ENCODE data around the gene TM2D3.

Gene TM2D3

DNA sequence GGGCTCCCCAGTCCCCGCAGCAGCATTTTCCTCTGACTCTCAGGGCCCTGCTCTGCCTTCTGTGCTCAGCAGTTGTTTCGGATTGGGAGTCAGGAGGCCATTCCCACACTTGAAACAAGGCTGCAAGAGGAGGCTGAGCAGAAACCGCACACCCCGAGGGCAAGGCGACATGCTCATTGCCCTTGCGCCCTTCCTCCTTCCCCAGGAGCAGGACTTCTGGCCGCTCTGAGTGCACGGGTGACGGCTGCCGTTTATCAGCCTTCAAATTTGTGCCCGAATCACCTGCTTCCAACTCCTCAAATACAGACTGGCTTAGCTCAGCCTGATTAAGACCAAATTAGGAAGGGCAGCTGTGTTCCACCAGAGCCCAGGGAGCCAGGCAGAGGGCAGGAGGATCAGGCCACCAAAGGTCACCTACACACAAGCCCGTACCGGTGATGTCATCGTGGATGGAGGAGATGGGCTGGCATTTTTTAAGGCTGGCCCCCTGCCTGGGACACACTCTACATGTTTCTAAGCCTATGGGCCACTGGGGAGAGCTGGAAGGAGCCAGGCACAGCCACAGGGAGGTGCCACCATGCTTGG lies 38.1 kb downstream of the TM2D3 start:
- H3K4me3 ChIP-seq (ENCODE audit: low read depth, low read length), result no peak overlapping the region
- TF ChIP-seq, protein P1, sequence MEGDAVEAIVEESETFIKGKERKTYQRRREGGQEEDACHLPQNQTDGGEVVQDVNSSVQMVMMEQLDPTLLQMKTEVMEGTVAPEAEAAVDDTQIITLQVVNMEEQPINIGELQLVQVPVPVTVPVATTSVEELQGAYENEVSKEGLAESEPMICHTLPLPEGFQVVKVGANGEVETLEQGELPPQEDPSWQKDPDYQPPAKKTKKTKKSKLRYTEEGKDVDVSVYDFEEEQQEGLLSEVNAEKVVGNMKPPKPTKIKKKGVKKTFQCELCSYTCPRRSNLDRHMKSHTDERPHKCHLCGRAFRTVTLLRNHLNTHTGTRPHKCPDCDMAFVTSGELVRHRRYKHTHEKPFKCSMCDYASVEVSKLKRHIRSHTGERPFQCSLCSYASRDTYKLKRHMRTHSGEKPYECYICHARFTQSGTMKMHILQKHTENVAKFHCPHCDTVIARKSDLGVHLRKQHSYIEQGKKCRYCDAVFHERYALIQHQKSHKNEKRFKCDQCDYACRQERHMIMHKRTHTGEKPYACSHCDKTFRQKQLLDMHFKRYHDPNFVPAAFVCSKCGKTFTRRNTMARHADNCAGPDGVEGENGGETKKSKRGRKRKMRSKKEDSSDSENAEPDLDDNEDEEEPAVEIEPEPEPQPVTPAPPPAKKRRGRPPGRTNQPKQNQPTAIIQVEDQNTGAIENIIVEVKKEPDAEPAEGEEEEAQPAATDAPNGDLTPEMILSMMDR (IDR thresholded peaks at IDR 0.05; ENCODE audit: borderline replicate concordance, insufficient read depth, low read depth, low read length), result no peak

DNA sequence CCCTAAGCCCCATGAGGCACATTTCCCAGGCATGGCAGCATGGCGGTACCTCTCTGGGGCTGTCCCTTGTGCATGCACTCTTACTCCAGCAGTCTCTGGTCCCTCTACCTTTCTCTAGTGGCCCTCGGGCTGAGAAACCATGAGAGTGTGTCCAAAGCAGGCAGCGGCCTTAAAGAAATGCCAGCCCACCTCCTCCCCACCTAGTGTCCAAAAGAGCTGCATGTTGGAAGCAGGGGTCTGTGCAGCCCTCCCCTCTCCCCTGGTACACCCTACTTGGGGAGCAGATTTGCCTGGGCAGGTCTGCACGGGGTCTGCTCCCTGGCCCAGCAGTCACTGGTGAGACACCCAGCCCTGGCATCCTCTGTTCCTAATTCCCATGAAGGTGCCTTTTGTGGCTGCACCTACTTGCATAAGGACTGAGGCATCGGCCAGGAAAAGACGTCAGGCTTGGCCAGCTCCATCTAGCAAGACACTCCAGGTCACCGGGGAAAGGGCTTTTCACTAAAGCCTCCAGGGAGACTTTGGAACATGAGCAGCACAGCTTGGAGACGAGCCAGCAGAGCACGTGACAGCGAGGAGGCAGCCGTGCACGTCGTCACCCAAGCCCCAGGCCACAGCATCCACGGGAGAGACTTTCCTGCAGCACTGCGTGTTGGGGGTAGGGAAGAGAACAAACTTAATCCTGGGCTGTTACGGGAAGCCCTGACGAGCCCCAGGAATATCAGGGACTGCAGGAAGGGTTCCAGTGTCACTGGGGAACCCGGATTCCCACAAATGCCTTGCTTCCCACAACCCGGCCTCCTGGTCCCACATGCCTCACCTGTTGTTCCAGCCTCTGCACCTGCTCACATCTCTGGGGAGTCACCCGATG lies 38.8 kb downstream of the TM2D3 start:
- TF ChIP-seq, protein P1 (IDR thresholded peaks at IDR 0.05; ENCODE audit: borderline replicate concordance, insufficient read depth, low read depth, low read length), result no peak
- no peak overlapping the region for H3K4me3 ChIP-seq (ENCODE audit: low read depth, low read length)

DNA sequence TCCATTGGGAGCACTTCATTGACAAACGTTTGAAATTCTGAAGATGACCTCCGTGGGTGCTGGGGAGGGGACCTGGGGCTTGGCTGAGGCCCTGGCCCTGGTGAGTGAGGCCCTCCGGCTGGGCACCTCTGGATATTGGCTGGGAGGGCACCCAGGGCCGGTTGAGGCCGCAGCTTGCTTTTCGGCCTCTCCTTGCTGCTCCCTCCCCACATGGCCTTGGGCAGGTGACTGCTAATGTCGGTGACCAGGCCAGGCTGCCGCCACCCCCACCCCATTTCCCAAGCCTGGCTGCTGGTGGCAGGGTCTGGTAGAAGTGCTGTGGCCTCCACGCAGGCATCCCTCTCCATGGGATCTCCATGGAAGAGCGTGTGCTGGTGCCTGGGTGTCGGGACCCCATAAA lies 39.5 kb downstream of the TM2D3 start:
- TF ChIP-seq, protein P1 (IDR thresholded peaks at IDR 0.05; ENCODE audit: borderline replicate concordance, insufficient read depth, low read depth, low read length), result no peak
- H3K4me3 ChIP-seq (ENCODE audit: low read depth, low read length), result no peak overlapping the region

DNA sequence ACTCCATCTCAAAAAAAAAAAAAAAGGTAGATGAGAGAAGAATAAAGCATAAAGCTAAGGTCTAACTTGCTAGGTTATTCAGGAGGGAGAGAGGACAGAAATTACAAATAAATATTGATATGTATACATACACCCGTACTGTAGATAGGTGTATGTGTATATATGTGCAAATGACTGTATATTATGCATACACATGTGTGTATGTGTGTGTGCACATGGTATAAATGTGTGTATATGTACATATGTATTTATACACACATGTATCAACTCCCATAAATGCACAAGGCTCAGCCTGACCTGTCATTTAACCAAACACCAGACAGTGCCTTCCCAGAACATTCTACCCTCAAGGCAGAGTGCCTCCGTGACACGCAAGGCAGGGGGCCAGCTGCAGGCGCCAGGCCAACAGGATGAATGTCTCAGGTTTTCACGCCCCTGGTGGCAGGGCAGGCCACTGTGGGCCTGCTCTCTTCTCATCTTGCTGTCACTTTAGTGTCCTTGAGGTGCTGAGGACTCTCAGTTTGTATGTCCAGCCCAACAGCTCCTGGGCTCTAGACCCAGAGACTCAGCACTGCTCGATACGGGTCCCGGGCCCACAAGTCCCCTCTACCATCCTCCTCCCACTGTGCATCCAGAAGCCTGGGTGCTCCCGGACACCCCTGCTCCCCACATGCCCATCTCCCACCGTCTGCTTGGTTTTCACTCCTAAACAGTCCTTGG lies 40.4 kb downstream of the TM2D3 start:
- TF ChIP-seq, protein P1 (IDR thresholded peaks at IDR 0.05; ENCODE audit: borderline replicate concordance, insufficient read depth, low read depth, low read length), result no peak
- no peak overlapping the region for H3K4me3 ChIP-seq (ENCODE audit: low read depth, low read length)

DNA sequence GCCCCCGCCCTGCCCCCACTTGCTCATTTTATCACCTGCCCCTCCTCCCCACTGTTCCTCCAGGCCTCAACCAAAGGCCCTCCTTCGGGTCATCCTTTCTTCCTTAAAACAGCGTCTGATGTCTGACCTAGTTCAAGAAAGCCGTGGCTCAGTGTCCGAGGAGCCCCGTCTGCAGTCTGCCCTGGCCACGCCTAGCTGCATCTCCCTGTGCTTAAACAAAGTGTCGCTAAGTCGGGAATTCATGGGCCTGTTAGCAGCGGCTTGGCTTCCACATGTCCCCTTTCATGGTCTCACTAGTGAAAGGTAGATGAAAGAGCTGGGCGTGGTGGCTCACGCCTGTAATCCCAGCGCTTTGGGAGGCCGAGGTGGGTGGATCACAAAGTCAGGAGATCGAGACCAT lies 41.2 kb downstream of the TM2D3 start:
- TF ChIP-seq, protein P1 (IDR thresholded peaks at IDR 0.05; ENCODE audit: borderline replicate concordance, insufficient read depth, low read depth, low read length), result no peak
- no peak overlapping the region for H3K4me3 ChIP-seq (ENCODE audit: low read depth, low read length)

DNA sequence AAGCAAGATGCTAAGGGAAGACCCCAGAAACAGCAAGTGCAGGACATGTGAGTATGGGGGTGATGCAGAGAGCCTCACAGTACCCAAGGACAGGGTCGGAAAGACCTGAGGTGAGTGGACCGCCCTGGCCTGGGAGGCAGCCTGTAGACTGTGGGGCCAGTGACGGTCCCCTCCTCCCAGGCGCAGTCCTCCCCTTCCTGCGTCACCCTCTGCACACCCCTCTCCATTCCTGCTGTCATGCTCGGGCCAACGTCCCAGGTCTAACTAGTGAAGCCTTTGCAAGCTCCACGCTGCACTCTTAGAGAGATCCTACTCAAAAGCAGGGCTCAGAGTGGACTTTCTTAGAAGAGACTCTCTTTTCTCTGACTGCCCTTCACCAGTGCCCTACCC lies 41.6 kb downstream of the TM2D3 start:
- no peak overlapping the region for H3K4me3 ChIP-seq (ENCODE audit: low read depth, low read length)

More for the DNA sequence above, 41.6 kb downstream of the TM2D3 start:
- TF ChIP-seq, protein P1 (IDR thresholded peaks at IDR 0.05; ENCODE audit: borderline replicate concordance, insufficient read depth, low read depth, low read length), result no peak
